ENCODE results near the gene UBE2M.

UBE2M gene

GRCh38 chr19:58513694-58514563, 44.5 kb downstream of the UBE2M start:
- H3K27me3 ChIP-seq (ENCODE audit: low read length): no peaks in the 10 kb centered on the region
- H3K36me3 ChIP-seq (ENCODE audit: low read length): no peaks in the 10 kb centered on the region
- peak overlapping the region; percentile 96 for H3K4me2 ChIP-seq (ENCODE audit: low read depth, low read length, poor library complexity, severe bottlenecking)
- no peaks in the 10 kb centered on the region for H3K9me2 ChIP-seq (replicated peaks; ENCODE audit: insufficient read depth, low read length)
- H3K4me3 ChIP-seq (ENCODE audit: insufficient read depth, low read length, poor library complexity, severe bottlenecking): peak overlapping the region; percentile 84
- TF ChIP-seq CTCF (IDR thresholded peaks at IDR 0.05; ENCODE audit: insufficient read depth, low read length, poor library complexity, severe bottlenecking) (peak; percentile 95), EZH2phosphoT487 (conservative IDR thresholded peaks at IDR 0.05; ENCODE audit: low read length) (no peak)
- H3K27ac ChIP-seq (ENCODE audit: low read depth, low read length): peak overlapping the region; percentile 64
- peaks cover 5% of the 10 kb centered on the region; the same call in 1 of the 2 replicates for H3F3A ChIP-seq (ENCODE audit: insufficient read depth)
- H3K9me3 ChIP-seq (ENCODE audit: insufficient read depth, low read length): no peaks in the 10 kb centered on the region
- no peaks in the 10 kb centered on the region for H4K20me1 ChIP-seq (ENCODE audit: low read depth, low read length)
- H3K9ac ChIP-seq (ENCODE audit: low read length): peak overlapping the region; percentile 97
- peaks cover 15% of the 10 kb centered on the region for H3K79me2 ChIP-seq (ENCODE audit: insufficient read depth, low read length)
- H2AFZ ChIP-seq (ENCODE audit: low read depth, low read length, severe bottlenecking): peak overlapping the region; percentile 78

GRCh38 chr19:58513213-58513693, 45.2 kb downstream of the UBE2M start:
- TF ChIP-seq CTCF (IDR thresholded peaks at IDR 0.05; ENCODE audit: insufficient read depth, low read length, poor library complexity, severe bottlenecking) (no peak), EZH2phosphoT487 (conservative IDR thresholded peaks at IDR 0.05; ENCODE audit: low read length) (no peak)
- Histone ChIP-seq H3K27me3 (ENCODE audit: low read length) (no peaks in the 10 kb centered on the region), H3K4me2 (ENCODE audit: low read depth, low read length, poor library complexity, severe bottlenecking) (peak overlapping the region; percentile 96), H3K36me3 (ENCODE audit: low read length) (no peaks in the 10 kb centered on the region), H3K79me2 (ENCODE audit: insufficient read depth, low read length) (peaks cover 11% of the 10 kb centered on the region), H3K9me2 (replicated peaks; ENCODE audit: insufficient read depth, low read length) (no peaks in the 10 kb centered on the region), H3F3A (ENCODE audit: insufficient read depth) (peaks cover 4% of the 10 kb centered on the region; the same call in 1 of the 2 replicates), H3K9me3 (ENCODE audit: insufficient read depth, low read length) (no peaks in the 10 kb centered on the region), H4K20me1 (ENCODE audit: low read depth, low read length) (no peaks in the 10 kb centered on the region), H3K27ac (ENCODE audit: low read depth, low read length) (no peak overlapping the region), H3K9ac (ENCODE audit: low read length) (peak overlapping the region; percentile 97), H2AFZ (ENCODE audit: low read depth, low read length, severe bottlenecking) (peak overlapping the region; percentile 78), H3K4me3 (ENCODE audit: insufficient read depth, low read length, poor library complexity, severe bottlenecking) (no peak overlapping the region)

- no peak for TF ChIP-seq EZH2phosphoT487 (conservative IDR thresholded peaks at IDR 0.05; ENCODE audit: low read length)
- no peak for TF ChIP-seq CTCF (IDR thresholded peaks at IDR 0.05; ENCODE audit: insufficient read depth, low read length, poor library complexity, severe bottlenecking)
- H3F3A ChIP-seq (ENCODE audit: insufficient read depth): no peaks in the 10 kb centered on the region
- no peaks in the 10 kb centered on the region for H3K36me3 ChIP-seq (ENCODE audit: low read length)
- H3K9me2 ChIP-seq (replicated peaks; ENCODE audit: insufficient read depth, low read length): no peaks in the 10 kb centered on the region
- no peaks in the 10 kb centered on the region for H3K9me3 ChIP-seq (ENCODE audit: insufficient read depth, low read length)
- H3K27ac ChIP-seq (ENCODE audit: low read depth, low read length): no peak within 1 kb of the TSS
- no peaks in the 10 kb centered on the region for H3K27me3 ChIP-seq (ENCODE audit: low read length)
- peaks cover 8% of the 10 kb centered on the region for H3K79me2 ChIP-seq (ENCODE audit: insufficient read depth, low read length)
- no peak within 1 kb of the TSS for H3K4me2 ChIP-seq (ENCODE audit: low read depth, low read length, poor library complexity, severe bottlenecking)
- no peak within 1 kb of the TSS for H3K4me3 ChIP-seq (ENCODE audit: insufficient read depth, low read length, poor library complexity, severe bottlenecking)
- H3K9ac ChIP-seq (ENCODE audit: low read length): no peak within 1 kb of the TSS
- H2AFZ ChIP-seq (ENCODE audit: low read depth, low read length, severe bottlenecking): no peak within 1 kb of the TSS
- H4K20me1 ChIP-seq (ENCODE audit: low read depth, low read length): no peaks in the 10 kb centered on the region
Measured at GRCh38 chr19:58511353-58512208, 46.8 kb downstream of the UBE2M start, which contains the start of gene SLC27A5. Gene SLC27A5 (minus strand): TSS chr19:58511992. CDS start chr19:58511955, 37 bp downstream.
